GM19025 (cell line): ENCODE results near the gene NKD1.
"Not testable (repeated sequence)": the region's sequence is repeated elsewhere in the genome, so short reads cannot be mapped to it uniquely, and the experiment has no call there.

Experiments used
- ATAC-seq: cut with Tn5 transposase; IDR thresholded peaks from one replicate; pipeline ENCODE4 v1.9.1; 2021; ENCODE audit warnings: mild to moderate bottlenecking, low read depth, moderate library complexity; ENCODE audit not compliant: unreplicated experiment

Gene NKD1

GRCh38 chr16:50548125-50548908 is at the start of gene NKD1:
TSS of gene NKD1 (plus strand) at chr16:50548396. CDS start at chr16:50548554, 158 bp downstream.
- ATAC-seq, result peak; percentile 88

- ATAC-seq, result no peak
Measured at GRCh38 chr16:50498431-50499155, 49.6 kb upstream of the NKD1 start.

- no peak for ATAC-seq
Measured at GRCh38 chr16:50499254-50499653, 48.9 kb upstream of the NKD1 start.

GRCh38 chr16:50500171-50500874 is 47.9 kb upstream of the NKD1 start:
- ATAC-seq, result no peak

- ATAC-seq, result no peak
Measured at GRCh38 chr16:50501251-50501650, 46.9 kb upstream of the NKD1 start.

GRCh38 chr16:50501986-50502615 is 46.1 kb upstream of the NKD1 start:
- ATAC-seq, result no peak

- no peak for ATAC-seq
Measured at GRCh38 chr16:50502616-50503011, 45.6 kb upstream of the NKD1 start.

- ATAC-seq, result not testable (repeated sequence)
Measured at GRCh38 chr16:50503868-50504531, 44.2 kb upstream of the NKD1 start.

- ATAC-seq, result no peak
Measured at GRCh38 chr16:50505115-50505514, 43.1 kb upstream of the NKD1 start.

- no peak for ATAC-seq
Measured at GRCh38 chr16:50505714-50506542, 42.3 kb upstream of the NKD1 start.

GRCh38 chr16:50506543-50506937 is 41.7 kb upstream of the NKD1 start:
- ATAC-seq, result no peak

GRCh38 chr16:50507397-50507796 is 40.8 kb upstream of the NKD1 start:
- no peak for ATAC-seq

- no peak for ATAC-seq
Measured at GRCh38 chr16:50509521-50510341, 38.5 kb upstream of the NKD1 start.

- ATAC-seq, result no peak
Measured at GRCh38 chr16:50515218-50515617, 33.0 kb upstream of the NKD1 start.

GRCh38 chr16:50516401-50516800 is 31.8 kb upstream of the NKD1 start:
- no peak for ATAC-seq

- no peak for ATAC-seq
Measured at GRCh38 chr16:50516890-50517289, 31.3 kb upstream of the NKD1 start.

GRCh38 chr16:50517450-50518252 is 30.5 kb upstream of the NKD1 start:
- ATAC-seq, result no peak

GRCh38 chr16:50519001-50519400 is 29.2 kb upstream of the NKD1 start:
- no peak for ATAC-seq
